Sigmoid colon (tissue), 4 donors: Measurements from ENCODE around the gene GCHFR.

Source experiments
- POLR2A ChIP-seq, 2 donors: fragments of 450-650 bp; IDR thresholded peaks; one replicate each; pipeline ENCODE4 v1.6.1; 2016; ENCODE audit warnings: antibody characterized with exemption in 2 of 2, mild to moderate bottlenecking in 2 of 2, moderate library complexity in 2 of 2
- POLR2AphosphoS5 ChIP-seq, 4 donors: sonication (generic); formaldehyde crosslinking; IDR thresholded peaks; one replicate each; pipeline ENCODE4 v1.6.1; 2017; ENCODE audit warnings: antibody characterized with exemption in 4 of 4
- TF ChIP-seq, protein P1 (sequence below), 4 experiments: fragments of 450-650 bp in 3 of 4; fragments of 200-600 bp in 1 of 4; IDR thresholded peaks; one replicate each; pipeline ENCODE4 v1.5.1; 2016 to 2019; ENCODE audit warnings: antibody characterized with exemption in 4 of 4, mild to moderate bottlenecking in 3 of 4, moderate library complexity in 2 of 4

DNA sequence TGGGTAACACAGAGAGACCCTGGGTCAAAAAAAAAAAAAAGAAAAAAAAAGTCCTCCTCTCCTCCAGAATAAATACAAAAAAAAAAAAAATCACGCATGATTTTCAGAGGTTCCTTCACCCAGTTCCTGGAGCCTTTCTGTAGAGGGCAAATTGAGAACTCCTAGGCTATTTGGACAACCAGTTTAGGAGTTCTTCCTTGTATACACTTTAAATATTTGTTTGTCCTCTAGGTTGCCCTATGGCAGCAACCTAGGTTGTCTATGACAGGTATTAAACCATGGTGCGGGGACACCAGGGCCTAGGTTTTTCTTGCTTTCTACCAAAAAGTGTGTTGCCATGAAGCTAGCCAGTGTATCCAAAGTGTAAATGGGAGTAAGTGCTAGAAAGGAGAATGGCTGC lies 39.2 kb downstream of the GCHFR start:
- TF ChIP-seq, protein P1, sequence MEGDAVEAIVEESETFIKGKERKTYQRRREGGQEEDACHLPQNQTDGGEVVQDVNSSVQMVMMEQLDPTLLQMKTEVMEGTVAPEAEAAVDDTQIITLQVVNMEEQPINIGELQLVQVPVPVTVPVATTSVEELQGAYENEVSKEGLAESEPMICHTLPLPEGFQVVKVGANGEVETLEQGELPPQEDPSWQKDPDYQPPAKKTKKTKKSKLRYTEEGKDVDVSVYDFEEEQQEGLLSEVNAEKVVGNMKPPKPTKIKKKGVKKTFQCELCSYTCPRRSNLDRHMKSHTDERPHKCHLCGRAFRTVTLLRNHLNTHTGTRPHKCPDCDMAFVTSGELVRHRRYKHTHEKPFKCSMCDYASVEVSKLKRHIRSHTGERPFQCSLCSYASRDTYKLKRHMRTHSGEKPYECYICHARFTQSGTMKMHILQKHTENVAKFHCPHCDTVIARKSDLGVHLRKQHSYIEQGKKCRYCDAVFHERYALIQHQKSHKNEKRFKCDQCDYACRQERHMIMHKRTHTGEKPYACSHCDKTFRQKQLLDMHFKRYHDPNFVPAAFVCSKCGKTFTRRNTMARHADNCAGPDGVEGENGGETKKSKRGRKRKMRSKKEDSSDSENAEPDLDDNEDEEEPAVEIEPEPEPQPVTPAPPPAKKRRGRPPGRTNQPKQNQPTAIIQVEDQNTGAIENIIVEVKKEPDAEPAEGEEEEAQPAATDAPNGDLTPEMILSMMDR (IDR thresholded peaks at IDR 0.05), result no peak
- TF ChIP-seq POLR2AphosphoS5 (IDR thresholded peaks at IDR 0.05), result no peak
- TF ChIP-seq POLR2A (IDR thresholded peaks at IDR 0.05), result no peak
